ENCODE results near the gene ZNHIT1.
"Not testable (repeated sequence)": the region's sequence is repeated elsewhere in the genome, so short reads cannot be mapped to it uniquely, and the experiment has no call there.

ZNHIT1 gene

DNA sequence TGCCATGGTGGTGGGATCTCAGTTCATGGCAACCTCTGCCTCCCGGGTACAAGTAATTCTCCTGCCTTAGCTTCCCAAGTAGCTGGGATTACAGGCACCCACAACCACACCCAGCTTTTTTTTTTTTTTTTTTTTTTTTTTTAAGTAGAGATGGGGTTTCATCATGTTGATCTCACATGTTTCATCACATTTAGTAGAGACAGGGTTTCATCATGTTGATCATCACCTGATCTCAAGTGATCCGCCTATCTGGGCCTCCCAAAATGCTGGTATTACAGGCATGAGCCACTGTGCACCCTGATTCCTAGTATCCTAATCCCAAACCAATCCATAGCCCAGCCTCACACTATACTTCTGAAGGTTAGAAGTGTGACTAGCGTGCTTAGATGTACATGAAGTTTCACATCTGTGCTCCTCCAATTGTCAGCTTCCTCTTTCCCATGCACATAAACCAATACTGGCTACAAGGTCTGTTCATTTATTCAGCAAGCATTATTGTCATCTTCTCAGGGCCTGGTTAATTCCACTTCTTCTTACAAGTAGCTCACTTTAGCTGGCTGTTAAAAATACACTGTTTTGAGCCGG lies 31.0 kb upstream of the ZNHIT1 start:
- DNase-seq (ENCODE audit: low read depth): no peak

DNA sequence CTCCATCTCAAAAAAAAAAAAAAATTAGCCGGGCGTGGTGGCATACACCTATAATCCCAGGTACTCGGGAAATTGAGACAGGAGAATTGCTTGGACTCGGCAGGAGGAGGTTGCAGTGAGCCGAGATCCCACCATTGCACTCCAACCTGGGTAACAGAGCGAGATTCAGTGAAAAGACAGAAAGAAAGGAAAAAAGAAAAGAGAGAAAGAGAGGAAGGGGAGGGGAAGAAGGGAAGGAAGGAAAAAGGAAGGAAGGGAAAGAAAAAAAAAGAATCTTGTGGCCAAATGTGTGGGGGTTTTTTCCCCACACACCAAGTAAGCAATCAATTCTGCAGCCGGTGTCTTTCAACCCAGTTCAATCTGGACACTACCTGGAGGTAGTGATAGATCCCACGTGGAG lies 28.9 kb upstream of the ZNHIT1 start:
- DNase-seq (ENCODE audit: low read depth): no peak

DNA sequence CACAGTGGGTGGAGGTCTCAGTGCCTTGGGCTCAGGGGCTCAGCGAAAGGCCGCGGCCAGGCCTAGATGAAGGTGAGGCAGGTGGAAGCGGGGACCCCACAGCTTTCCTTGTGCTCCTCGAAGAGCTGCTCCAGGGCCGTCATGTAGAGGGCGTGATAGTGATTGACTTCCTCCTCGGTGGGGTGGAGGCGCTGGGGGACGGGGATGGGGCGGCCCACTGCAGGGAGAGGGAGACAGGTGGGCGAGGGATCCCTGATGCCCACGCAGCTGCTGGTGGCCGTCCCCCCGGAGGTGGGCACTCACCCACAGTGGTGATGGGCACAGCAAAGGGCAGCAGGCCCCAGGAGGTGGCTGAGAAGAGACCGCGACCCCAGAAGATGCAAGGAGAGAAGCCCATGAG lies 22.1 kb upstream of the ZNHIT1 start:
- no peak for DNase-seq (ENCODE audit: low read depth)

DNA sequence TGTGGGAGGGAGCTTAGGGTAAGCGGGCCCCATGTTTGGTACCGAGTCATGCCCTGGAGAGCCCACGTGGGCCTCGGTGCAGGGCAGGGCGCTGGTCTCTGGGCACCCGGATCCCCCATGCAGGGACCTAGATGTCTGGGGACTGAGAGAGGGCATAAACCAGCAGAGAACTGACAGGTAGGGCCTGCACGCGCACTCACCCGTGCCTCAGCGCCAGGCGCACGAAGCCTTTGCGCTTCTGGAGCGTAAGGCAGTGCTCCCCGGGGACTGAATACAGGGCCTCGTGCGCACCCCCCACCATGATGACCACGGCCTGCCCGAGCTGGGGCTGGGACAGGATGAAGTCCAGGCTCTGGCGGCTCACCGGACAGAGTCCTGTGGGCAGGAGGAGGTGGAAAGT lies 20.0 kb upstream of the ZNHIT1 start:
- DNase-seq (ENCODE audit: low read depth): no peak

DNA sequence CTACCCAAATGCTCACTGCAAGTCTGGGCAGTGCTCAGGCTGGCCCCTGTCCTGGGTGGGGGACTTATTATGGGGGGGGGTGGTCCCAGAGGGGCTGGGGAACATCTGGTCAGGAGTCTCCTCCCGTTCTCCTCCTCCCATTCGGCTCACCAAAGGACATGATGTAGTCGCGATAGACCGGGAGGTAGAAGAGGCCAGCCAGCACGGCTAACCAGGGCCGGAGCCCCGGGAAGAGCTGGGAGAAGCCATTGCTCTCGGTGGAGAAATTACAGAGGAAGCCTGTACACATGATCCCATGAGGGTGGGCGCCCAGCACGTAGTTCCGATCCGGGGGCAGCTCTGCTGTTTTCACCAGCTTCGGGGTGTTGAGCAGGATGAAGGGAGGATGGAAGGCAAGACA lies 19.5 kb upstream of the ZNHIT1 start:
- no peak for DNase-seq (ENCODE audit: low read depth)

DNA sequence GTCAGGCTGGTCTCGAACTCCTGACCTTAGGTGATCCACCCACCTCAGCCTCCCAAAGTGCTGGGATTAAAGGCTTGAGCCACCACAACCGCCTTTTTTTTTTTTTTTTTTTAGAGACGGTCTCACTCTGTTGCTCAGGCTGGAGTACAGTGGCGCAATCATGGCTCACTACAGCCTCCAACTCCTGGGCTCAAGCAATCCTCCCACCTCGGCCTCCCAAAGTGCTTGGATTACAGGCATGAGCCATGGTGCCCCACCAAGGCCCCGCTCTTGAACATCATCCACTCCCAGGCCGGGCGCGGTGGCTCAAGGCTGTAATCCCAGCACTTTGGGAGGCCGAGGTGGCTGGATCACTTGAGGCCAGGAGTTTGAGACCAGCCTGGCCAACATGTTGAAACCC lies 18.4 kb upstream of the ZNHIT1 start:
- not testable (repeated sequence) for DNase-seq (ENCODE audit: low read depth)

DNA sequence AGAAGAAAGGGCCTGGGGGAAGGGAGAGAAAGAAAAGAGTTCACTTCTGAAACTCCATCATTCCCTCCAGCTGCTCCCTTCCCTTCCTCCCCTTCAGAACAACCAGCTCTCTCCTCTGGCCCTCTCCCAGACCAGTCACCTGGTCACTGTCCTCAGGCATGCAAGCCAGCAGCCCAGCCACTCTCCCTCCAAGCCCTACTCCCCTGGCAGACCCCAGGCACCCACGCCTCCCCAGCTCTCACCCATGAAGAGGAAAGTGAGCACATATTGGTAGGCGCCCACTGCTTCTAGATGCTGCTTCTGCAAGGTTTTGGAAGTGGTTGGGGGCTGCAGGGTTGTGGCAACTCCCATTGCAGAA lies 17.5 kb upstream of the ZNHIT1 start:
- no peak for DNase-seq (ENCODE audit: low read depth)

DNA sequence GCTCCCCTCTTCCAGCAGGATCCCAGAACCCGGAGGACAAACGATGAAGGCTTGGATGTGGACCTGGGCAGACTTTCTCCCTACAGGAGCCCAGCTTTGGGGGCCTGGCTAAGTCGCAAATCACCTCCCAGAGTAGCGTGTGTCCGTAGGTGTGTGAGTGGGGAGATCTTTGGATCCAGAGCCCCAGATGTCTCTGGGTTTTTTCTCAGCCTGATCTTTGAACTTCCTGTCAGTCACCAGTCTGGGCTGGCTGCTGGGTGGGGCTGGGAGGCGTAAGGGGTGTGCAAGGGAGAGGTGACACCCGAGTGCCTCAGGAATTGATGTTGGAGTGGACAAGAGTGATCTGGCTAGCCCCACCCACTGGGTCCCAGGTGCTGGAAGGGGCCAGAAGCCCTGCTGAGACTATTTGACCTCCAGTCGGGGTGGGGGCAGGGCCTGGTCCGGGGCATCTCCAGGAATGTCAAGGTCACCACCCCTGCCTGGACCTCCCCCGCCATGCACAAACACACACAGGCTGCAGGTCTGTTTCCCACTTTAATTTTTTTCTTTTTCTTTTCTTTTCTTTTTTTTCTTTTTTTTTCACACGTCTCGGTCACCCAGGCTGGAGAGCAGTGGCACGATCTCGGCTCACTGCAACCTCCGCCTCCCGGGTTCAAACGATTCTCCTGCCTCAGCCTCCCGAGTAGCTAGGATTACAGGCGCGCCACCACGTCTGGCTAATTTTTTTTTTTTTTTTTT lies 16.9 kb upstream of the ZNHIT1 start, which contains the start of gene MOGAT3:
MOGAT3 (minus strand) TSS at position 175 of the 738 bp plus-strand sequence. CDS start 182 bp downstream, outside the sequence.
- DNase-seq (ENCODE audit: low read depth): no peak

DNA sequence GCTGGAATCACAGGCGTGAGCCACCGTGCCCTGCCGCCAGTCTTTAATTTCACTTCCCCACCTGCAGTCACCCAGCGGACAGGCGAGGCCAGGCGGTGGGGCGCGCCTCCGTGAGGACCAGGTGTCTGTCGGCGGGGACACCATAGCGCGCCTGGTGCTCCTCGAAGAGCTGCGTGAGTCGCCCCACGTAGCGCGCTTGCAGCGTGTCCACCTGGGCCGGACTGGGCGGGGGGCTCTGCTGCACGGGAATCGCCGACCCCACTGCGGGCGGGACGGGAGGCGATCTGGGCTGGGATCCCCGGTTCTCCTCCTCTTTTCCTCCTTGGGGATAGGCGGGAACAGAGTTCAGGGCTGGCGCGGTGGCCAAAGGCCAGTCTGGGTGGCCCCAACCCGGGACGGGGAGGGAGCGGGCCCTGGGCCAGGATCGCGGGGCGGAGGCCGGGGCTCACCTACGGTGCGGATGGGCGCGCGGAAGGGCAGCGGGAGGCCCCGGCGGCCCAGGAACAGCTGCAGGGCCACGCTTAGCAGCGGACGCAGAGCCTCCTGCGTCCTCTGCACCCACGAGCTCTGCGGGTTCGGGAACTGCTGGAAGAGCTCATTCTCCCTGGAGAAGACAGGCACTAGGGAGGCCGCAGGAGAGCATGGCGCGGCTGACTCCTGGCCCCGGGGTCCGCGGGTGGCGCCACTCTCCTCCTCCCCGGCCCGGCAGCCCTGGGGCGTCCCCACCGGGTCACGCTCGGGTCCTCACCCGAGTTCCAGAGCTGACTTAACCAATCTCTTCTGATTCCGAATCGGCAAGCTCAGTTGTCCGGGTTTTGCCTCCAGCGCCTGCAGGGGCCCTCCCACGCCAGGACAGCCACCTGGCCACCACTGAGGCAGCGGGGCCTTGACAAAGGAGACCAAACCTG lies 16.0 kb upstream of the ZNHIT1 start:
- no peak for DNase-seq (ENCODE audit: low read depth)

DNA sequence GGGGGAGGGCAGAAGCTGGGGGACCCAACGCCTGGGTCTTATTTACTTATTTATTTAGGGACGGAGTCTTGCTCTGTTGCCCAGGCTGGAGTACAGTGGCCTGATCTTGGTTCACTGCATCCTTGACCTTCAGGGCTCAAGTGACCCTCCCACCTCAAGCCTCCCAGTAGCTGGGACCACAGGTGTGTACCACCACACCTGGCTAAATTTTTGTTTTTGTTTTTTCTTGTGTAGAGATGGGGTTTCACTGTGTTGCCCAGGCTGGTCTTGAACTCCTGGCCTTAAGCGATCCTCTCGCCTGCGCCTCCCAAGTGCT lies 15.4 kb upstream of the ZNHIT1 start:
- DNase-seq (ENCODE audit: low read depth): no peak

DNA sequence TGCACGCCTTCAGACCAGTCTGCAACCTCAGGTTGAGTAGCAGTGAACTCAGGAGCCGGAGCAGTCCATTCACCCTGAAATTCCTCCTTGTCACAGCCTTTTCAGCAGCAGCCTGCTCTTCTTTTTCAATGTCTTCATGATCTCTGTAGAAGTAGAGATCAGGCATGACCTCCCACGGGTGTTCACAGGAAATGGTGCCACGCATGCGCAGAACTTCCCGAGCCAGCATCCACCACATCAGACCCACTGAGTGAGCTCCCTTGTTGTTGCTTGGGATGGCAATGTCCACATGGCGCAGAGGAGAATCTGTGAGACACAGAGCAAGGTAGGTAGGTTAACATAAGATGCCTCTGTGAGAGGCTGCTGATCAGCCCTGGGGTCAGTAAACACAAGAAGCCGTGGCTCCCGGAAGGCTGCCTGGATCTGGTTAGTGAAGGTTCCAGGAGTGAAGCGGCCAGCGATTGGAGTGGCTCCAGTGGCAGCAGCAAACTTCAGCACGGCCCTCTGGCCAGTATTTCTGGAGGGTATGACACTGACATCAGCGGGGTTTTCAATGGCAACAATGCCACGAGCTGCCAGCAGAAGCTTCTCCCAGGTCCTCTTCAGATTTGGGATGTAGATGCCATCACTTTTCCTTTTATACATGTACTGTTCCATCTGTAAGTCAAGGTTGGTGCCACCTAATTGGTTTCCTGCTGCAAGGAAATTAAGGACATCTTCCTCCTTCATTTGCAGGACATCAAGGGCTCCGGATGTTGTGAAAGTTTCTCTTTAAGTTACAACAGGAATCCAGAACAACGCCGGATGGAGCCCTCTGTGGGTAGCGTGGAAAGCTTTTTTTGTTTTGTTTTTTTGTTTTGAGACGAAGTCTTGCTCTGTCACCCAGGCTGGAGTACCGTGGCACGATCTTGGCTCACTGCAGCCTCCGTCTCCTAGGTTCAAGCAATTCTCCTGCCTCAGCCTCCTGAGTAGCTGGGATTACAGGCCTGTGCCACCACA lies 13.9 kb upstream of the ZNHIT1 start:
- peak; percentile 45 for DNase-seq (ENCODE audit: low read depth)

DNA sequence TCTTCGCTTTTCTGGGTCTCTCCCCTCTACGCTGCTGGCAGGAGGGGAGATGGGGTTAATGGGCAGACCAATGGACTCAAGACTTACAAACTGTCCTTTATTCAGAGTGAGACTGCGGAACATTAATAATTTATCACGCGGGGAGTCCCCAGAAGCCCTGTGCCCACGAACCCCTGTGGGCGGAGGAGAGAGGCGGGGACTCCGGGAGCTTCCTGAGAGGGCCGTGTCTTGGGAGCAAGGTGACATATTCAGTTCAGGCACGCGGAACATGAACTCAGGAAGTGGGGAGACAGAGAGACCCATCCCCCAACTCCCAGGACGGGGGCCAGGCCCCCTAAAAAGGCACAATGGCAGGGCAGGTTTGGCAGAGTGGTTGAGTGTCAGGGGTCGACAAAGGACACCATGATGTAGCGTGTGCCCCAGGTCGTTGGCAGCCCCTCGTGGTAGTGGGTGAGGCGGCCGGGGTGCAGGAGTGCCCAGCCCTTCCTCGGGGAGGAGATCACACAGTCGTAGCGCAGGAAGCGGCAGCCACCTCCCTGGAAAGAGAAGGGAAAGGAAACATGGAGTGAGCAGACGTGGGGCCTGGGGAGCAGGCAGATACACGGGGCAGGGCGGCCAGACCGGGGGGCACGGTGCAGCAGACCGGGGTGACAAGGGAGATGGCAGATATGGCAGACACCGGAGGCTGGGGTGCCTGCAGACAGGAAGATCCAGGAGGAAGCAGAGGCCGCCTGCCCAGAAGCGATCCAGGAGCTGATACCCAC lies 11.9 kb upstream of the ZNHIT1 start:
- DNase-seq (ENCODE audit: low read depth): no peak

DNA sequence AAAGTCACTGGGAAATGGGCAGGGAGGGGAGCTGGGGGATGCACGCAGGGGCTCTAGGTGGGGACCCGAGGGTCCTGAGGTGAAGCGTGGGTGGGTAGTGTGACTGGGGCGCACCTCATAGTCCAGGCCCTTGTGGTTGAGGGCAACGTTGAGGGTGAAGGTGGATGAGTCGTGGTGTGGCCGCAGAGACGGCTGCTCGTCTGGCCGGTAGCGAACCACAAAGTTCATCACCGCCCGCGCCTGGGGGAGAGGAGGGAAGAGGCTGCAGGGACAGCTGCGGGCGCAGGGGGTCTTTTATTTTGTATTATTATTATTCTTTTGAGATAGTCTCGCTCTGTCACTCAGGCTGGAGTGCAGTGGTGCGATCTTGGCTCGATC lies 11.3 kb upstream of the ZNHIT1 start:
- no peak for DNase-seq (ENCODE audit: low read depth)

DNA sequence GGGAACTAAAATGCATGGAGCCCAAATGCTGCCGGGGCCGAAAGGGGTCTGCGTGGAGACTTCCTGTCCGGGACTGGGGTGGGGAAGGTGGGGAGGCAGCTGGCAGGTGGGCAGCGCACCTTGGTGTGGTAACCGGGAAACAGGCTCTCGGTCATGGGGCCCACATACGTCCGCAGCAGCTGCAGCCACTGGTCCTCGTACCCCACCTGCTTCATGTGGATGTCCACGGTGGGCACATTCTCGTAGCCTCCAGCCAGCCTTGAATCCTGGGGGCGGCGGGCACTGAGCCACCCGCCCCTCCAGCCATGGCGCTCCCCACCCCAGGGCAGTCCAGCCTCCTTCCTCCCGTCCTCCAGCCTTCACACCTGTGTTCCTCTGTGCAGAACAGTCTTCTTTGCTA lies 10.5 kb upstream of the ZNHIT1 start:
- no peak for DNase-seq (ENCODE audit: low read depth)

DNA sequence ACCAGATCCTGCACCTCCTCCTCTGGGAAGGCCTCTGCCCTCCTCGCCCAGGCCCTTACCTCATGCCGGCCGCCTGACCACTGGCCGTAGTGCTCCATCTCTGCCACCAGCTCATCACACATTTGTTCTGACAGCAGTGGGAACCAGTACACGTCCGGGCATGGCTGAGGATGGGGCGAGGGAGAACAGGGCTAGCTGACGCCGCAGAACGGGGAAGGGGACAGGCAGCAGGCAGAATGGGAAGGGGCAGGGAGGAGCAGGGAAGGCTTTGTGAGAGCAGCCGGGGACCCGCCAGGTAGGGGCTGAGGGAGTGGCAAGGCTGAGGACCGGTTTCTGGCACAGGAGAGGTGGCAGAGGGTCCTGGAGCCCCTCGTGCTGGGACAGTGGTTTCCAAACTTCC lies 9.2 kb upstream of the ZNHIT1 start:
- DNase-seq (ENCODE audit: low read depth): no peak

DNA sequence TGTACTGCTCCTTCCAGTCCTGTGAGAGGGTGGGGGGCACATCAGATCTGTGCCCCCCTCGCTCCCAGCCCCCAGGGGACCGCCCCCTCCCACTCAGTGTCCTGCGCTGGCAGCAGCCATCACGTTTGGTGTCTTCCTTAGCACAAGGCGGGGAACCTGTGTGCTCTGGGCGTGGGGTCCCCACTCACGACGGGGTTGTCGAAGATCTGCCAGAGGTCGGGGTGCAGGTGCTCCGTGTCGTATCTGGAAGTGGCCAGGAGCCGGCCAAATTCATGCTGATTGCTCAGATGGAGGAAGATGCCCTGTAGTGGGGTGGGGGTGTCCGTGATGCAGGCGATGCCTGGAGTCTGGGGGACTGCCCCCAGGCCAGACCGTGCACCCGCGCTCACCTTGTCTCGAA lies 7.8 kb upstream of the ZNHIT1 start:
- DNase-seq (ENCODE audit: low read depth): no peak

DNA sequence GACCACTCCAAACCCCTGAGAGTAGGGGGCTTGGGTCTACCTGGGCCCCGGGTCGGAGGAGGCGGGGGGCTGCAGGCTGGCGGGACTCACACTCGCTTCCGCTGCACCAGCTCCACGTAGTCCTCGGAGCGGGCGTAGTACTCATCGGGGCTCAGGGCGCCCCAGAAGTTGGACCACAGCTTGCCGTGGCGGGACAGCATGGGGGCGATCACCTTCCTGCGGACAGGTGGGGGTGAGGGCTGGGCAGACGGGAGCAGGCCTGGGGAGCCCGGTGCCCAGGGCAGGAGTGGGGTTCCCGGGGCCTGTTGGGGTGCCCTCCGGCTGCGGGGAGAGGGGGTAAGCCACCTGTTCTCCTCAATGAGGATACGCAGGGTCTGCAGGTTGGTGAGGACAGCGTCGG lies 6.5 kb upstream of the ZNHIT1 start:
- DNase-seq (ENCODE audit: low read depth): no peak

DNA sequence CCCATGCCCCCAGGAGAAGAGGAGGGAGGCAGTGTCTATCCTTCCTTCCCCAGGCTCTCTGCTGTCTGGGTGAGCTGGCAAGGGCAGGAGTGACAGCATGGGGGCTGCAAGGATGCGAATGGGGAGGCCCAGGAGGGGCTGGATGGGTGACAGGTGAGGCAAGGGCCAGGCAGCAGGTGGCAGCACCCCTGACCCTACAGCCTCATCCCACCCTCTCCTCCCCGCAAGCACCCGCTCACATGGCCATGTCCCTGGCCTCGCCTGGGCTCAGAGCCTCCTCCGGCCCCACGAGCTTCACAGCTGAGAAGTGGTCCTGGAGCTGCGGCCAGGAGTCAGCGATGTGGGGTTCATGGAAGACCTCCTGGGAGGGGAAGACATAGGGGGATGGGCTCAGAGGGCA lies 6.0 kb upstream of the ZNHIT1 start:
- no peak for DNase-seq (ENCODE audit: low read depth)

DNA sequence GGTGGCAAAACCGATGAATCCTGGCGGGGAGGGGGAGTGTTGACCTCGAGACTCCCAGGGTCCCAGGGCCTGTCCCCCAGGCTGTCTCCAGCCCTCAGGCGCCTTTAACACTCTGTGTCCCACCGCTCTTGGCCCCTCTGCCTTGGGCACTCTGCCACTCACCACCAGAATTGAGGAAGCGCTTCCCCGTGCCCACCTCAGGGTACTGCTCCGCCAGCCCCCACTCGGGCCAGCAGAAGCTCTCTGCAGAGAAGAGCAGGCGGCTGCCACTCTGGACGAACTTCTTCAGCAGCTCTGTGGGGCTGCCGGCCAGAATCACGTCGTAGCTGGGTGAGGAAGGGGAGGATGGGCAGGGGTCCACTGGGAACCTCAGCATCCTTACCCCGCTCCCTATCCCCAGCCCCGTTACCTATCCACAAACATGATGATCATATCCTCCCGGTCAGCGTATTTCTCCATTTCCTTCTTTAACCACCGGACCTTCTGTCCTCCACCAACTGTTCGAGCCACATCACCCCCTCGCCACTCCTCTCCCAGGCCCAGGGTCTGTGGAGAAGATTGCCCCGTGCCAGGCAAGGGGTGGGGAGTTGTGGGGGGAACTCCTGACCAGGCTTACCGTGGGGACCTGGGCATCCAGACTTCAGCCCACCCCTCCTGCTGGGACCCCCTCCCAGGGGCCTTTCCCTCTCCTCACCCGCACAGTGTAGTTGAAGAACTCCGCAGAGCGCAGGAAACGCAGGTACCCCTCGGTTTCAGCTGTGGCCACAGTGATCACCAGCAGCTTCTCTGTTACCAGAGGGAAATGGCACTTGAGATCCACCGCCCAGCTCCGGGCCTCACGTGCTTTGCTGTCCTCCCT lies 1.7 kb upstream of the ZNHIT1 start:
- DNase-seq (ENCODE audit: low read depth): peak; percentile 23

DNA sequence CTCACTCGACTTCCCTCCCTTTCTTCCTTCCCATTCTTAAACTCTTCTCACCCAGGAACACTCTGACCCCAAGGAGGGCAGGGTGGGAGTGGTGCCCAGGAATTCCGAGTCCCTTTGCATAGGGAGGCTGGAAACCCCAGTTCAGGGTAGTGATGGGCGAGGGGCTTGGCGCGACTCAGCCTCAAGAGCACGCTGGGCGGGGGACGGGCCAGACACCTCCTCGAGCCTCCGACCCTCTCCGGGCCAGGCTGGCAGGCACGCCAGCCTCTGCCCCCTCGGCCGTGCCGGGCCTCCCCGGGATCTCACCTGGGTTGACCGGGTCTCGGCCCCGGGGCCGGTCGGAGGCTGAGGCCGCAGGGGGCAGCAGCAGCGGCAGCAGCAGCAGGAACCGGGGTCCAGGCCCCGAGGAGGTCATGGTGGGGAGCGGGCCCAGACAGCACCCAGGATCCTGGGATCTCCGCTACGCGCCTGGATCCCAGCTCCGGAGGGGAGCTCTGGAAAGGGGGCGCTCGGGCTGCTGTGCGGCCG lies 1.0 kb upstream of the ZNHIT1 start:
- DNase-seq (ENCODE audit: low read depth): no peak

Measured in fibroblast of gingiva (primary cell).